ENCODE results near the gene GOLGA2.

GRCh38 chr9:128250839-128251731 lies 24.7 kb downstream of the GOLGA2 start:
- TF ChIP-seq CTCF (IDR thresholded peaks at IDR 0.05) (no peak), POLR2AphosphoS5 (IDR thresholded peaks at IDR 0.05) (no peak)

Measured in gastroesophageal sphincter (tissue), 3 donors.